GM18909 (cell line): Measurements from ENCODE around the gene IFIT1B.
A peak's percentile ranks its signal among the peaks of the same experiment; 100 is the strongest.

Experiments used
- ATAC-seq: cut with Tn5 transposase; IDR thresholded peaks from one replicate; pipeline ENCODE4 v1.9.1; 2021; ENCODE audit warnings: mild to moderate bottlenecking; ENCODE audit not compliant: unreplicated experiment, poor library complexity

The IFIT1B gene

DNA sequence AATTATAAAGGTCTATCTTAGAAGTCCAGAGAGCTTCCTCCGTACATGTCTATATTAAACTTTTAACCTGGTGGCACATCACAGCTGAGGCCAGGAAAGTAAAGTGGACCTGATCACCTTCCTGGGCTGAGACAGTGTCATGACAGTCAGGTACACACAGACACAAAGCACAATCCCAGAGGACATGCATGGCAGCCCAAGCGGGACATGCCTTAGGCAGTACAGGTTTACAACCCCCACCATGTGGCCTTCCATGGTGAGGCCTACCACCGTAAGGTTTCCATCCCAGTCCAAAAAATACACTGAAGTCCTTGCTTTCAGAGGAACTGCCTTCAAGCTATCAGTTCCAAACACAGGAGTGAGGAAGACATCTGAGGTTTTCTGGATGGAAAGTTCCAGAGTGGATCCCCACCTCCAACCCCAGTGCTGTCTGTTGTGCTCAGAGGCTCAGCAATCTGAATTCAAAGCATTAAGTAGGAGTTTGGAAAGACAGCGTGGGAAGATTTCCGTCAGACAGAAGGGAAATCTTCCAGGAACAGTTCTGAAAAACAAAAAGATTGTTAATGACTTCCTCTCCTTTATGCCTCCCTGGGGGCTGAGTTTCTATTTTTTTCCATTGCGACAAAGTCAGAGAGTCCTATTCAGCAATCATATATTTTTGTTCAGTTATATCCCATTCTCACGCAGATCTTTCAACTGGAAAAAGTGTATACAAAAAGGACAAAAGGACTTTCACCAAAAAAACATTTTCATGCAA, 30.0 kb upstream of the IFIT1B start:
- no peak for ATAC-seq

GRCh38 chr10:89348481-89348880, 29.4 kb upstream of the IFIT1B start:
- no peak for ATAC-seq

GRCh38 chr10:89348975-89349374, 28.9 kb upstream of the IFIT1B start:
- ATAC-seq = no peak

- peak; percentile 43 for ATAC-seq
Observed at GRCh38 chr10:89350631-89351315, 27.1 kb upstream of the IFIT1B start.

GRCh38 chr10:89351412-89351779, 26.5 kb upstream of the IFIT1B start:
- peak; percentile 84 for ATAC-seq

DNA sequence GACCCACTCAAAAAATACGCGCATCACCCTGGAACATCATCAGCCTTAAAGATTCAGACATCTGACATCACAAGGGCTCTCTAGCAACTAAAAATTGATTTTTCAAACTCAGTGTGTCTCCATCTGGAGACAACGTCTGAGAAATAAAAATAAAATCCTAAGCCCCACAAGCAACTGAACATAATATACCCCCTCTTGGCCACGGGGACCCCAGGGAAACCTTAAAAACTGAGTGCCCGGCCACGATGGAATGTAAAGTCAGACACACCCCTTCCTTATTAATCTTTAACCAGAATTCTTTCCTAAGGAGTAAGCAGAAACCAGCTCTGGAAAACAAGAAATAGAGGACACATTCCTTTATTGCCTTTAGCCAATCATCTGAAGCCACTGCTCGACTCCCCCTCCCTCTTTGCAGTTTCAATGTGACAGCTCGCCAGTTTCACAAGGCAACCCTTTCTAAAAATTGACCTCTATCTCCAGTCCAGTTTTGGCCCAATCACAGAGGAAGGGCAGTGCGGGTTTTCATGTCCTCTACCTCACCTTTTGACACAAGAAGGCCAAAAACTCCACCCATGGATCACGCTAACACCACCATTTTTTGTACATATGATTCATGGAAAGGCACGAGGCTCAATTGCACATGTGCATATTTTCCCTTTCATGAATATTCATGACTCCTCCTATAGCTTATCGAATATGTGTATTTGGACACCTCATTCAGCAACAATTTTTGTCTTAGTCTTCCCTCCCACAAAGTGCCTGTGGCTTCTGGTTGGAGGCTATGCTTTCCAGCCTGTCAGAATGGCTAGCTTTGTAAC, 25.9 kb upstream of the IFIT1B start:
- peak; percentile 56 for ATAC-seq

DNA sequence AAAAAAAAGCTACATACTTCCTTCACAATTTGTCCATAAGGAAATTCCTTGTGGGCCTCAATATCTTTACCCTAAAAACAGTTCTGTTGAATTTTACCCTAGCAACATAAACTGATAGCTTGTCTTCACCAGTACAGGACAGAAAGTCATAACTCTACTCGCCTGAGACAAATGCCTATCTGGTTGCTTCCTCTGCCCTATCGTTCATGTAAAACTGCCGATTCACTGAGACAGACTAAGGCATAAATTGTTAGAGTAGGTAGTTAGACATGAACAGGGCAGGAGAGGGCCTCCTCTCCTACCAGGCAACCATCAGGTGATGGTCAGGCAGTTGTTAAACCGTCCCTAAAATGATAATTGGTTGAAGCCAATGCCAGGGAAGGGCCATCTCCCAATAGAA, 25.1 kb upstream of the IFIT1B start:
- ATAC-seq = no peak

GRCh38 chr10:89355394-89355931, 22.4 kb upstream of the IFIT1B start:
- no peak for ATAC-seq

DNA sequence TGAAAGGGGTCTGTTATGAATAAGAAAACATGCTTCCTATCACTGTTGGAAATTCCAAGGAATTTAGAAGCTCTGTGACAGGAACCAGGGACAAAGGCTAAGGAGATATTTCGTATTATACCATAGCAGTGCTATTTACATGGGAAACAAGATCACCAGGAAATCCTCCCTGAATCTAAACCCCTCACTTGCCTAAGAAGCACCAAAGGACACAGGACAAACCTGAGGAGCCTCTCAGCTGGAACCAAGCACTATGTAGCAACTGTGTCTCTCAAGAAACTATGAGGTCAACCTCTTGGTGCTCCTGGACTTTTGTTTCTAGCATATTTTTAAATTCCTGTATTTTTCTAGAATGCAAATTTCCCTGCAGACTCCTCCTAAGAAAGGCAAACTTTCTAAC, 20.8 kb upstream of the IFIT1B start:
- ATAC-seq = no peak

GRCh38 chr10:89357975-89358374, 19.9 kb upstream of the IFIT1B start:
- no peak for ATAC-seq

GRCh38 chr10:89360157-89360556, 17.7 kb upstream of the IFIT1B start:
- no peak for ATAC-seq

DNA sequence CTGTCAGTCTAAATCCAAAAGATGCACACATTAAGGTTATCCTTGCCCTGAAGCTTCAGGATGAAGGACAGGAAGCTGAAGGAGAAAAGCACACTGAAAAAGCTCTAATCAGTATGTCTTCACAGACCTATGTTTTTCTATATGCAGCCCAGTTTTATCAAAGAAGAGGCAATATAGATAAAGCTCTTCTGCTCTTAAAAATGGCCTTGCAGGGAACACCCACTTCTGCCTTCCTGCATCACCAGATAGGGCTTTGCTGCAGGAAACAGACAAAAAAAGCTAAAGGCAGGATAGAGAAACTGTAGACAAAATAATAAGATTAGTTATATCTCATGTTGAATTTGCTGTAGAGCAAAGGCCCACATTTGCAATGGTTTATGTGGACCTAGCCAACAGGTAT, 14.9 kb upstream of the IFIT1B start:
- no peak for ATAC-seq

- ATAC-seq = no peak
Observed at GRCh38 chr10:89363729-89364442, 14.0 kb upstream of the IFIT1B start.

GRCh38 chr10:89364531-89364930, 13.3 kb upstream of the IFIT1B start:
- ATAC-seq = no peak

DNA sequence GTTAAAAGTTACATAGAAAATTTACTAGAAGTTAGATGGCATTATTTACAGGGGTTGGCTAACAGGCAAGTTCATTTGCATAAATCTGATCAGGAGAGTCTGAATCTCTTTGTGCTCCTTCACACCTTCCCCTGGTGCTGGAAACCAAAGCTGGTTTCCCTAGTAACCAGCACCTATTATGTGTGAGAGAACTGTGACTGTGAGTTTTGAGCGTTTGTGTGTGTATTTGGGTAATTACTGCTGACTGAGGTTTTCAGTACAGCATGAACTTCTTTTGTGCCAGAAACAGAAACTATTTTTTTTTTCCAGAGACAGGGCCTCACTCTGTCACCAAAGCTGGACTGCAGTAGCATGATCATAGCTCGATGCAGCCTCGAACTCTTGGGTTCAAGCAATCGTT, 10.3 kb upstream of the IFIT1B start:
- ATAC-seq = peak; percentile 78

GRCh38 chr10:89368129-89368528, 9.7 kb upstream of the IFIT1B start:
- no peak for ATAC-seq

GRCh38 chr10:89369156-89370105, 8.4 kb upstream of the IFIT1B start:
- ATAC-seq = no peak

- no peak for ATAC-seq
Observed at GRCh38 chr10:89371079-89371478, 6.8 kb upstream of the IFIT1B start.

DNA sequence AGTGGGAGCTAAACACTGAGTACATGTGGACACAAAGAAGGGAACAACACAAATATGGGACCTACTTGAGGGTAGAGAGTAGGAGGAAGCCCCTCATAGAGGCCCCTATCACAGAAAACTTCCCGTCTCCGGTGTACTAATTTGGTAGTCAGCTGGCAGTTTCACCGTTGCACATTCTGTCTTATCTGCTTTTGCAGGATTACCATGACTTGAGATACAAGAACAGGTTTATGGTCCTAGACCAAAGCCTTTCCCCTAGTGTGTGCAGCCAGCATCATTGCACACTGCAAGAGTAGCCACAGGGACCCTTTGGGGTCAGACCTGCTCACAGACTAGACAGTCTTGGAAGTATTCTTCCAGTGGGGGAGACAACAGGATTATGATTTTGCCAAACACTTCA, 5.9 kb upstream of the IFIT1B start:
- ATAC-seq = no peak
